Kidney glomerular epithelial cell (primary cell): ENCODE data around the gene LPIN3.
A peak's percentile ranks its signal among the peaks of the same experiment; 100 is the strongest.
"Not testable (repeated sequence)": the region's sequence is repeated elsewhere in the genome, so short reads cannot be mapped to it uniquely, and the experiment has no call there.

Experiments
- DNase-seq: peaks from one replicate; lab custom pipeline; 2025; lab: John Stamatoyannopoulos, UW

Gene LPIN3

DNA sequence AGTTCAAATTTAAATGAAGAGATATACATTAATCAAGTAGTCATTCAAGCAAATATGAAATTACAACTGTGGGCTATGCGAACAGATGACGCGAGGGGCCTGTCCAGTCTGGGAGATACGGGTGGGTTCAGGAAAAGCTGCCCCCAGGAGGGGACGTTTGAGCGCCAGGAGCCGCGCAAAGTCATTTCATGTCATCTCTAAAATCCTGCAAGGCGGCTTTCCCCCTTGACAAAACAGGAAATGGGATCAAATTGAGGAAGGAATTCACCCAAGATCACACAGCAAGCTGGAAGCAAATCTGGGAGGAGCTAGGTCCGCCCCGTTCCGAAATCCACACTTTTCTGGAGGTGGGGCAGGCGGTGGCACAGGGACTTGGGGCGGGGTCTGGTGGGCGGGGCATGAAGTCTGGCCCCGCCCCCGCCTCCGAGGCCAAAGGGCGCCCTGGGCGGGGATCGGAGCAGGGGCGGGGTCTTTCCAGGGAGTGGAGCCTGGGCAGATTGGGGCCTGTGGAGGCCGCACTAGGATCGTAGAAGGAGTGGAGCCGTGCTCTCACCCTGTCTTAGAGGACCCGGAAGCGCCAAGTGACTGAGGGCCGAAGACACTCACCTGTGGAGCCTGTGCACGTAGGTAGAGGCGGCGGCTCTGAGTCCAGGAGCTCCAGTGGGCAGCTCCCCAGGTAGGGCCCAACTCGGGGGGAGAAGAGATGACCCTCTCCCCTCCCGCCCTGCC lies at the start of gene LPIN3:
Gene LPIN3 (plus strand): TSS at position 495 of the 729 bp plus-strand sequence. CDS start 4,983 bp downstream, outside the sequence.
- peak; percentile 86 for DNase-seq

DNA sequence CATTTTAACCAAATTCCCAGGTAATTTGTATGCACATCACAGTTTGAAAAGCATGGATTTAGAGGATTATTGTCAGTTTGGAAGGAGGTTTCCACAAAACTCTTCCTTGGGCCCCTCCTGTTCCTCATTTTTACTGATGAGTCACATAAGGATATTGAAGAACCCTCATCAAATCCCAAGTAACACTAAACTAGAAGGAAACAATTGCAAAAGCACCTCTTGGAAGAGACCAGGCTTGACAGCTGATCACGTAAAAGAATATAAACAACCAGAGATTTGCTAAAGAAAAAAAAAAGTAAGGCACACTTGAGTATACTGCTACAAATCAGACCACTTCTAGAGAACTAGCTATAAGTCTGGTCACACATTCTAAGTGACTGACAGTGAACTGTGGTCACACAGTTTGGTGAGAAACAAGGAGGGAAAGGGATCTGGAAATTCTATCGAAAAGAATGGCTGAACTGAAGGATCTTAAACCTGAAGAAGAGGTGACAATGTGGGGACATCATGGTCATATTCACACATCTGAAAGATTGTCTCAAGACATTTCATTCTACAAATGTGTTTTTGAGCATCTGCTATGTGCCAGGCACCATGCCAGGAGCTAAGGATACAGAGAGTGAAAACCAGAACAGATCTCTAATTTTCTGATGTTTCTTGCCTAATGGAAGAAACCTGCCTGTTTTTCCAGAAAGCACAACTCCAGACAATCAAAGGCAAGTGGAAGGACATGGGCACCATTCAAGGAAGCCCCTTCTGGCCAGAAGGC lies 47.2 kb upstream of the LPIN3 start:
- no peak for DNase-seq

- no peak for DNase-seq
These were observed 40.7 kb upstream of the LPIN3 start for GRCh38 chr20:41299899-41300298.

DNA sequence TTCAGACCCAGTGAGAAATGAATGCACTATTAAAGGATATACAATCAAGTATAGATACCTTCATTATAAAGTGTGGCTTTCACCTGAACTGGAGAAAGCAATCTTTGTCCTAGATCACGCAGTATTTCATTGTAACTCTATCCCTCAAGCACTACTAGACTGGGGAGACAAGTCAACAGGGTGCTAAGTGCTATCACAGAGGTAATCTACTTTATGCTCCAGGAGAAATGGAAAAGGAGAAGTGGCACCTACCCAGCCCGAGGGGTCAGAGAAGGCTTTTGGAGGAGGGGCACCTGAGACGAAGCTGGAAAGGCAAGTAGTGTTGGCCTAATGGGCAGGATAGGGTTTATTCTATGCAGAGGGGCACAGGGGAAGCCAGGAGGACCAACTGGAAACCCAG lies 40.2 kb upstream of the LPIN3 start:
- DNase-seq = no peak

DNA sequence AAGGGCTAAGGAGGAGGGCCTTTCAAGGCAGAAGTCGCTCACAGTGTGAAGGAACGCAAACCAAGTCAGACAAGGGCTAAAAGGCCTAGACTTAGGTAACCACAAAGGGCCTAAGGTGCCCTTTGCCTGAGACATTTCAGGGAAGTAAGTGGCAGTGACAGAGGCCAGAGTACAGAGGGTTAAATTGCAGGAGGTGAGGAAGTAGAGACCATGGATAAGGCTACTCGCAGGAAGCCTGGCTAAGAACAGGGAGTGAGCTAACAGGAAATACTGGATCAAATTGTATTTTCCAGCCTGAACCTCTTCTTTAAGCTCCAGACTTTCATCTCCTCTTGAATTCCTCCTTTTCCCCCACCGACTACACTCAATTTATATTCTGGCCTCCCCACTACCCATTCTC lies 39.7 kb upstream of the LPIN3 start:
- no peak for DNase-seq

- no peak for DNase-seq
These were observed 36.6 kb upstream of the LPIN3 start for GRCh38 chr20:41304002-41304401.

DNA sequence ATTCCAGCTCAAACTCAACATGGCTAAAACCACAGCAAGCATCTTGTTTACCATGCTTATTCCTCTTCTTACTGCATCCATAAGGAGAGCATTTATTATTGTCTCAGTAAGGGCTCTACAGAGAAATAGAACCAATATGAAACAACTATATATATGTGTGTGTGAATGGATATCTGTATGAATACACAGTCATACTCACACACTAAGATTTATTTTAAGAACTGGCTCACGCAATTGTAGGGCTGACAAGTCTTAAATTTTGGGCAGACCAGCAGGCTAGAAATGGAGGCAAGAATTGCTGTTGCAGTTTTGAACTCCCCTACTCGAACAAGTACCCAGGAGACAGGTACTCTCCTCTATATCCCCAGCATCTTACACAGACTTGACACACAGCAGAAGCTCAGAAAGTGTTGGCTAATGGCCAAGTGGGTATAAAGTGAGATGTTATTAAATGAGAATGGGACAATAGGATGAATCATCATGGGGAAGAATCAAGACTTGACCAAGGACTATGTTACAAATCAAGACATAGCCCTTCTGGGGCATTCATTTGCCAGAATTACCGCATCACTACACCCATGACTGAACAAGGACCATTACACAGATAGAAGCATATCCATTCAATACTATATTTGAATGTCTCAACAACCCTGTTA lies 36.1 kb upstream of the LPIN3 start:
- DNase-seq = no peak

GRCh38 chr20:41306061-41306727 lies 34.4 kb upstream of the LPIN3 start:
- no peak for DNase-seq

DNA sequence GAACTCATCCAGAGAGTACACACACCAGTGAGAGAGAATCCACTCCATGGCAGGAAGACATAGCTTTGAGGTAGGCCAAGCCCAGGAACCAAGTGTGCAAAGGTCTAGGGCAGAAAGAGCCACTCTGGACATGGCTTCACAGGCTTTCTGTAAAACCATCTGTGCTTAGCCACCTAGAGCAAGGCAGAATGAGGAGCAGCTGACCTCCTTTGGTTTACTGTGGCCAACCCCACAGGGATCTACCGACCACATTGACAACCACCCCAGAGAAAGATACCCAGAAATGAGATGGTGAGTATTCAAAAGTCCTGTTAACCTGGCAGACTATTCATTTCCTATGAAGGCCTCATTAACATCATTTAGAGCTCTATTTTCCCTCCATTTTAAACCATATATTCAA lies 33.6 kb upstream of the LPIN3 start:
- DNase-seq = no peak

DNA sequence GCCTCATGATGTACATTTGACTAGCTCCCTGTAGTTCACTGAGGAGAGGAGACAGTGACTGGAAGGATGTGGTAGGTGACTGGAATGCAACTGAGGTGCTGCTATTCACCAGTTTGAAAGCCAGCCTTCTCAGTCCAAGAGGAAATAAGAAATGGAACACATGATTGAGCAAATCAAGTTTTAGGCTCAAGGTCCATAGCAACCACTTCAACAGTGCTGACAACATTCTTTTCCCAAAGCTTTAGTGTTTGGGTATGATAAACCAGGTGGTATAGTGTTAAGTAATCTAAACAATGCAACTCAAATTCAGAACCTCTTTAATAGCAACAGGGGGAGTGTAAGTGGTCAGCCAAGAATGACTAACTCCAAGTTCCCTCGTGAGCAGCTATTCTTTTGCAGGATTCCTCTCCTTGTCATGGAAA lies 32.3 kb upstream of the LPIN3 start:
- peak; percentile 77 for DNase-seq

DNA sequence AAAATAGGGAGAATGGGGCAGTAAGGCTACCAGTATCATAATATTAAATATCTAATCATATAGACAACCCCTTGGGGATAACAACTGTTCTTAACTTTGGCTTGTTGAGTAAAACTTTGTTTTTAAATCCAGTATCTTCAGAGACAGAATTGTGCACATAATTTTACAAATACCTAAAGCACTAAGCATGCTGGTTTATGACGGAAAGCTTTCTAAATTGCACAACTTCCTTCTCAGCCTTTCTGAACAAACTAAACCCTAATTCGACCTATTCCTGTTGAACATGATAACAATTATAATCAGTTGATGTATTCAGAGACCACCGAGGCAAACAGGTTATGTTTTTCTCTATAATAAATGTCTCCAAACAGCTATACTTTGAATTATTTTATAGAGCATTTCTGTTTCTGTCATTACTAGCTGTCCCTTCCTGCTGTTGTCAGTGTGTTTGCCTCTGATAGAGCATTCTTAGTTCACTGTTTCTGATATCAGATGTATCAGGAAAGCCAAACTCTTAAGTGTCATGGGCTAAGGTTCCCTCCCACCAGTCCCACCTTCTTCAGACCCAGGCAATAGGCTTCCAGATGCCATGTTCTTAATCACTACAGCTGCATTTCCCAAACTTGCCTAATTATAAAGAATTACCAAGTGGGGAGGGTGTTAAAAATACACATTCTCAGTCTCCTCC lies 31.8 kb upstream of the LPIN3 start:
- DNase-seq = no peak

DNA sequence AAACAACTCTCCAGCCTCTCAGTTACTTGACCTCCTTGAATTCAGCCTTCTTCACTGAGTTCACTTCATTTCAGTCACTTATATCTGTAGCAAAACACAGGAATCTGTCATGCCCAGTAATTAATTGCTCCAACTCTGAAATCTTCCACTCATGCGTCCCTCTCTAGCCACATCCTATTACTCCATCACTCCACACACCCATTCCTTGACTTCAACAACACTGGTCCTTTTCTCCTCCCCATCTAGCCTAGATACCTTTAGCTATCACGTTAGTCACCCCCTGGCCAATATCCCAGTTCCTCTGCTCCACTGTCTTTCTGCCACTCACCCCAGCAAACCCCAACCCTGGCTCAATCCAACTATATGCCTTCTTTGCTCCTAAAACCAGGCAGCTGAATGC lies 30.8 kb upstream of the LPIN3 start:
- DNase-seq = peak; percentile 53

DNA sequence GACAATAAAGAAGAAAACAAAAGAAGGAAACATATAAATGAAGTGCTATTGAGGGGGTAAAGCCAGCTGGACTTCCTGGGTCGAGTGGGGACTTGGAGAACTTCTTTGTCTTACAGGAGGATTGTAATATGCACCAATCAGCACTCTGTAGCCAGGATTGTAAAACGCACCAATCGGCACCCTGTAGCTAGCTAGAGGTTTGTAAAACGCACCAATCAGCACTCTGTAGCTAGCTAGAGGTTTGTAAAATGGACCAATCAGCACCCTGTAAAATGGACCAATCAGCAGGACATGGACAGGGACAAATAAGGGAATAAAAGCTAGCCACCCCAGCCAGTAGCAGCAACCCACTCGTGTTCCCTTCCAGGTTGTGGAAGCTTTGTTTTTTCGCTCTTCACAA lies 28.6 kb upstream of the LPIN3 start:
- DNase-seq = not testable (repeated sequence)

DNA sequence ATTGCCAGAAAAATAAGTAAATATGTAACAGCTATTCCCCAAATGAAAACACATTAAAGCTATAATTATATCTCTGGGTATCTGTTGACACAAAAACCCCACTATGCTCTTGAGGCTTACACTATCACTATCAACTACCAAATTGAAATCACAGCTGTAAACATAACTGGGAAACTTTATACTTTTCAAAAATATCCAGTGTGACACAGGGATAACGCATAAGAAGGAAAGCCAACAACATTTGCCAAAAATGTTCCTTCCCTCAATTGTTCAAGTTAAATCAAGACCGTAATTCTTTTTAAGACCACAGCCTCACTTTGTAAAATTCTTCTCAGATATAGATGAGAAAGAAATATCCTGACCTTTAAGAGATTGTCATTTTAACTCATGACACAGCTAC lies 26.2 kb upstream of the LPIN3 start:
- DNase-seq = no peak

DNA sequence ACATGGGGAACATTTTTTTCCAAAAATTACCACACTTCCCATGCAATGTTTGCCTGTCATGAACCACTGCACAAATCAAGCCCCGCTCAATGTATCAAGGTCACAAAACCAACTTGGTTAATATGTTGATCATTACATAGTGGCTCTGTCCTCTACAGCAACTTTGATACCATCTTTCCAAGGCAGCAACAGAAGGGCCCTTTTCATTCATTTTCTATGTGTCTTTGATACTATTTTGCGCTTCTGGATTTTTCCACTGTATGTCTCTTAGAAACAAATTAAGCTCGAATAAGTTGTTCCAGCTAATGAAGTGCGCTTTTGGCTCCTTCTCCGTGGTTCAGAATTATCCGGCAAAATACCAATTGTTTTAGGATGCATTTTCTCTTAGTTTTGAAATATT lies 24.6 kb upstream of the LPIN3 start:
- no peak for DNase-seq

GRCh38 chr20:41316602-41317545 lies 23.7 kb upstream of the LPIN3 start:
- peak; percentile 57 for DNase-seq

GRCh38 chr20:41317546-41318270 lies 22.9 kb upstream of the LPIN3 start, which contains the start of gene ZHX3:
TSS of gene ZHX3 (minus strand) at chr20:41317731. CDS start at chr20:41204916, 112,815 bp downstream.
- peak; percentile 86 for DNase-seq

GRCh38 chr20:41318271-41318649 lies 22.4 kb upstream of the LPIN3 start:
- DNase-seq = no peak

GRCh38 chr20:41320441-41320840 lies 20.2 kb upstream of the LPIN3 start:
- no peak for DNase-seq

- DNase-seq = no peak
These were observed 19.6 kb upstream of the LPIN3 start for GRCh38 chr20:41320976-41321375.
